Stimulated activated CD4-positive, alpha-beta T cell treated with anti-CD3 and anti-CD28 coated beads, Interleukin-4, amount 100 ng/mL, for 4 hours (primary cell): ENCODE measurements around the gene ZNF584.
"Not testable (repeated sequence)": the region's sequence is repeated elsewhere in the genome, so short reads cannot be mapped to it uniquely, and the experiment has no call there.

Experiments used
- DNase-seq, 2 experiments: peaks; one replicate each; pipeline ENCODE4 v3.0.0-alpha.2; 2020

Gene ZNF584

DNA sequence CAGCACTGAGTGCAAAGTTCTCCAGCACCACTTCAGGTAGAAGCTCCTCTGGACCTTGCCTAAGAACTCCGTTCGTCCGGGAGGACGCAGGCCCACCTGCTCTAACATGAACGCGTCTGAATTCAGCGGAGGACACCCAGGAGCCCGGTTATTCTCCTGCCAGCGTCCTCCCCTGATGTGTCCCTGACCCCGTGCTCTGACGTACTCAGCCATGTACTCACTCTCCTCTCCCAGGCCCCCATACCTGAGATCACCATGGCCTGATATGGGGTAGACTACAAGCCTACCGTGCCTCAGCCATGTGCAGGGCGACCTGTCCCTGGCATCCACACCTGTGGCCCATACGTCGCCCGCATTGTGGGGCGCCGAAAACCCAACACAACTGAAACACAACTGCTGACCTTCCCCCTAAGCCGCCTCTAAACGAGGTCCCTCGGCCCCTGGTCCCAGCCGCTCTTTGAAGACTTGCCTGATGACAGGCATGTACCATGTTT lies 744 bp upstream of the ZNF584 start:
- no peak for DNase-seq

DNA sequence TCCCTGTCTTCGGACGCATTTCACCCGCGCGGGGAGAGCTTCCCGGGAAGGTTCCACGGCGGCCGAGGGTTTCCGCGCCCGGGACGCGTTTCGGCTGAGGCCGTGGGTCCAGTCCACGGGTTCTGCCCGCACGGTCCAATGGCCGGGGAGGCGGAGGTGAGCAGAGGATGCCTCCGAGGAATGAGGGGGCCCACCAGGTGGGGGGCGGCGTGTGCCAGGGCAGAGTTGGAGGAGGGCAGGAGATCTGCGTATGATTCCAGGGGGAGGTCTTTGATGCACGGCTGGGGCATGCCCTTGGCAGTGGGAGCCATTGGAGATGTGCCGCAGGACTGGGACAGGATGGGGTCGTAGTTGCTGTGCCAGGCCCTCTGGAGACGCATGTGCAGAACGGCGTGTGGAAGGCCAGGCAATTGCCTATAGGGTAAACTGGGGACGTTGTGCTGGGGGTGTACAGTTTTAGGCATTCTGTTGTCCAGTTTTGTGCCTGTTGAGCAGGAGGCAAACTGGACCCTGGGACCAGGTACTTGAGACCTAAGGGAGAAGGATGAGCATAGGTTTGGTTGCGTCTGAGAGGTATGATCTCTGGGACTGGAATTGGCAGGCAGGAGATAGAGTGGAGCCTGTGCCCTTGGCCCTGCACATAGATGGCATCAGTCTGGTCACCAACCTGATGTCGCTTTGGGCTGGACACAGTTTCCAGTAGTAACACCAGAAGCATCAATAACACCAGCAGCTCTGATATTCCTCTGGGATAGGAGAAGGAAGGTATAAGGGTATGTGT lies 751 bp downstream of the ZNF584 start:
- peak in 1 of 2 experiments; percentile 27 for DNase-seq

DNA sequence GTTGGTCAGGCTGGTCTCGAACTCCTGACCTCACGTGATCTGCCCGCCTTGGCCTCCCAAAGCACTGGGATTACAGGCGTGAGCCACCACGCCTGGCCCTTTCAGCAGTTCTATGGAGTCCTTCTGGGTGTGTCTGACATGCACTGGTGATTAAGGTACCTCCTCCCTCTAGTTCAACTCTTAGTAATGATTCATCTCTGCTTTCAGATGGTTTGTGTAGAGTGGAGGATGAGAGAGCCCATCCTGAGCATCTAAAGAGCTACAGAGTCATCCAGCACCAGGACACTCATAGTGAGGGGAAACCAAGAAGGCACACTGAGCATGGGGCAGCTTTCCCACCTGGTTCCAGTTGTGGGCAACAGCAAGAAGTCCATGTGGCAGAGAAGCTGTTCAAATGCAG lies 8.2 kb downstream of the ZNF584 start:
- DNase-seq: no peak

DNA sequence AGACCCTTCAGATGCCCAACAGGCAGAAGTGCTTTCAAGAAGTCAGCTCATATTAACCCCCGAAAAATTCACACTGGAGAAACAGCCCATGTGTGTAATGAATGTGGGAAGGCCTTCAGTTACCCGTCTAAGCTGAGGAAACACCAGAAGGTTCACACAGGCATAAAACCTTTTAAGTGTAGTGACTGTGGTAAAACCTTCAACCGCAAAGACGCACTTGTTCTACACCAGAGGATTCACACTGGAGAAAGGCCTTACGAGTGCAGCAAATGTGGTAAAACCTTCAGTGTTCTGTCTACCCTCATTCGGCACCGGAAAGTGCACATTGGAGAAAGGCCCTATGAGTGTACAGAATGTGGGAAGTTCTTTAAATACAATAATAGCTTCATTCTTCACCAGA lies 8.6 kb downstream of the ZNF584 start:
- no peak for DNase-seq

DNA sequence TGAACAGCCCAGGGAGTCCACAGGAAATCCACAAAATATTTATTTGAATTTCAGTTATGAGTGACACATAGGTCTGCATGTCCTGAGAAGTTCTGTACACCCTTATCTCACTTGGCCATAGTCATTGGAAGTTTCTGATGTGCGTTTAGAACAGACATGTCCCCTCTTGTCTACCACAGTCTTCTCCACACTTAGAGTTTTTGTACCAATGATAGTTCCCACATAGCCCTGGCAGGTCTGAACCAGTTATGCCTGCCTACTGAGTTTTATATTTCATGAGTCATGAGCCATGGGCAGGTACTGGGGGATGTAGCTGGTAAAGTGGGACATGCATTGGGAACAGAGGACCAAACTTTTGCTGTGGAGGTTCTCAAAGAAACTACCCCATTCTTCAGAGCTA lies 20.2 kb downstream of the ZNF584 start:
- no peak for DNase-seq

DNA sequence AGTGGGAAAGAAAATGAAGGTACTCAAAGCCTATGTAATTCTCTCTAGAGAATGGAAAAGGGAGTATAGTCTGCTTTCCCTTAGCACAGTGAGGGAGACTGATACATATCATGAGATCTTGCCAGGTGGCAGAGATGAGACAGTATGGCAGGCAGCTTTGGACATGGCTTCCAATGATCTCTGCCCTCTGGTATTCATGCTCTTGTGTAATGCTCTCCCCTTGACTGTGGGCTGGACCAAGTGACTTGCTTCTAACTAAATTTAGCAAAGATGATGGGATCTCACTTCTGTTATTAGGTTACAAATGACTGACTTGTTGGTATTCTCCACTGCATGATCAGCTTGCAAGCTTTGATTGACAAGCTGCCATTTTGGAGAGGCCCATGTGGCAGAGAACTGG lies 21.3 kb downstream of the ZNF584 start:
- no peak for DNase-seq

DNA sequence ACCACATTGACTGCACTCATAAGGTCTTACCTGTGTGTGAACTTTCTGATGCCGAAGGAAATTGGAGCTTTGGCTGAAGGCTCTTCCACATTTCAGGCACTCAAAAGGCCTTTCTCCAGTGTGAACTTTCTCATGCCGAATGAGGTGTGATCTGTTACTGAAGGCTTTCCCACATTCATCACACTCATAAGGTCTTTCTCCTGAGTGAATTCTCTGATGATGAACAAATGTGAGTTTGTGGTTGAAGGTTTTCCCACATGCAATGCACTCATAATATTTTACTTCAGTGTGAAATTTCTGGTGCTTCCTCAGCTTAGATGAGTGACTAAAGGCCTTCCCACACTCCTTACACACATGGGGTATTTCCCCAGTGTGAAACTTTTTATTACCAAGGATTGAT lies 25.8 kb downstream of the ZNF584 start:
- no peak for DNase-seq

DNA sequence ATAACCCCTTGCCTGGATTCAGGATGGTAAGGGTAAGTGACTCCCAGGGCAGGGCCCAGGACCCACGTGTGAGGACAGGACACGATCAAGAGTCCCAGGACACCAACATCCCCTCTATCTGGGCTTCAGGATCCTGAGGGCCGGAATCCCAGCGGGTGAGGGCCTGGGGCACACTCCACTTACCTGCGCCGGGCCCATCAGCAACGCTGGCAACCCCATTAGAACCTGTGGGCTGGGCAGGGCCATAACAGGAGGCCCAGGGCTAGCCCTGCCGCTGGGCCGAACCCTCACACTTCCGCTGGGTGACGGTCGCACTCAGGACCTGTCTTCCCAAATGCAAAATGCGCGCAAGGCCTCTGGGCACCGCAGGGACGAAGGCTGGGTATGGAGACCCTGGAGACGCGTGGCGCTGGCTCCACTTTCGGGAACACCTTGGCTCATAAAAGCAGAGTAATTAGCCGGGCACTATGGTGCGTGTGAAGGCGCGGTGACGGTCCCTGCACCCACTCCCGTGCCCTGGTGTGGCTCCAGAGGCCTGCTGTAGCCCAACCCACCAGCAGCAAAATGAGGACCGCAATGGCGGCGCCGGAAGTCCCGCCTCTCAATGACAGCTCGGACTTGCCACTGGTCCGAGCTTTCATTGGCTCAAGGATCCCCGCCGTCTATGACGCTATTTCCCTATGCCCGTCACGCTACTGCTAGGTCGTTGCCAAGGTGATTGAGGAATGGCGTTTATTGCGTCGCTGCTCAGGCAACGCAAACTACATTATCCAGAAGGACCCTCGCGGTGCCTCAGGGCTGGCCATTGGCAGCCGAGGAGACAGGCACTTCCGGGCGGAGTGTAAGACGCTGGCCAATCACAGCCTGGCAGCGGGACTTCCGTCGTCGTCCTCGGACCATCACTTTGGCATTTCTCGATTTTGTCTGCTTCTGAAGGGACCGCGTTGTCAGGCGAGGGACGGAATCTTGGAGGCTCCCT lies 31.4 kb downstream of the ZNF584 start, which contains the start of gene ZNF132:
Gene ZNF132, minus strand, starts transcription at position 578 of the 979 bp plus-strand sequence. Its CDS starts 332 bp downstream, at position 246.
- DNase-seq: peak; percentile 86 to 97

DNA sequence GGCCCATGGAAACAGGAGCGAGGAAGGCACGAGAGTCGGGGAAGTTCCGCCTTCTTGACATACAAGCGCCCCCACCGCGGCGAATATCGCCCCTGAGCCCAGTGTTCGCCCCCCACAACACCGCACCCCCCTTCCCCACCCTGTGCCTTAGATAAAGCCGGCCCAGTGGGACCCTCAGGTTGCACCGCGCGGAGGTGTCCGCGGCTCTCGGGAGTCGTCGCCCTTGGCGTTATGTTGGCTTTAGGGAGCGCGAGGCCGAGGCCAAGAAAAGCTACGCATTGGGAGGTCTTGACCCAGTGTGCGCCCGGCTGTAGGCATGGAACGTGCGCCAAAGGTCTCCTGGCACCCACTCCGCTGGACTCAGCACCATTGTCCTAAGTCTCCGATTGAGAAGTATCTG lies 32.1 kb downstream of the ZNF584 start:
- DNase-seq: no peak

DNA sequence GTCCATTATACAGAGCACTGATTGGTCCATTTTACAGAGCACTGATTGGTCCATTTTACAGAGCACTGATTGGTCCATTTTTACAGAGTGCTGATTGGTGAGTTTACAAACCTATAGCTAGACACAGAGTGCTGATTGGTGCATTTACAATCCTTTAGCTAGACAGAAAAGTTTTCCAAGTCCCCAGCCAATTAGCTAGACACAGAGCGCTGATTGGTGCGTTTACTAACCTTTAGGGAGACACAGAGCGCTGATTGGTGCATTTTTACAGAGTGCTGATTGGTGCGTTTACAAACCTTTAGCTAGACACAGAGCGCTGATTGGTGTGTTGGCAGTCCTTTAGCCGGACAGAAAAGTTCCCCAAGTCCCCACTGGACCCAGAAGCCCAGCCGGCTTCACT lies 34.5 kb downstream of the ZNF584 start:
- DNase-seq: not testable (repeated sequence)

DNA sequence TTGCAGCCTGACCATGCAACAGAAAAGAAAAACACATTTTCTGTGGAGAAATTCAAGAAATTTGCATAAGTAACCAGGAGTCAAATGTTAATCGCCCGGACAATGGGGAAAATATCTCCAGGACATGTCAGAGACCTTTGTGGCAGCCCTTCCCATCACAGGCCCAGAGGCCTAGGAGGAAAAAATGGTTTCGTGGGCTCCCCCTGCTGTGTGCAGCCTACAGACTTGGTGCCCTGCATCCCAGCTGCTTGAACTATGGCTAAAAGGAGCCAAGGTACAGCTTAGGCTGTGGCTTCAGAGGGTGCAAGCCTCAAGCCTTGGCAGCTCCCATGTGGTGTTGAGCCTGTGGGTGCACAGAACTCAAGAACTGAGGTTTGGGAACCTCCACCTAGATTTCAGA lies 40.4 kb downstream of the ZNF584 start:
- DNase-seq: not testable (repeated sequence)

DNA sequence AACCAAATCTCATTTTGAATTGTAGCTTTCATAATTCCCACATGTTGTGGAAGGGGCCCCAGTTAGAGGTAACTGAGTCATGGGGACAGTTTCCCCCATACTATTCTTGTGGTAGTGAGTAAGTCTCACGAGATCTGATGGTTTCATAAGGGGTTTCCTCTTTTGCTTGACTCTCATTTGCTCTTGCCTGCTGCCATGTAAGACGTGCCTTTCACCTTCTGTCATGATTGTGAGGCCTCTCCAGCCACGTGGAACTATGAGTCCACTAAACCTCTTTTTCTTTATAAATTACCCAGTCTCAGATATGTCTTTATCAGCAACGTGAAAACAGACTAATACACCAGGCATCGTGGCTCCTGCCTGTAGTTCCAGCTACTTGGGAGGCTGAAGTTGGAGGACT lies 41.5 kb downstream of the ZNF584 start:
- DNase-seq: not testable (repeated sequence)

DNA sequence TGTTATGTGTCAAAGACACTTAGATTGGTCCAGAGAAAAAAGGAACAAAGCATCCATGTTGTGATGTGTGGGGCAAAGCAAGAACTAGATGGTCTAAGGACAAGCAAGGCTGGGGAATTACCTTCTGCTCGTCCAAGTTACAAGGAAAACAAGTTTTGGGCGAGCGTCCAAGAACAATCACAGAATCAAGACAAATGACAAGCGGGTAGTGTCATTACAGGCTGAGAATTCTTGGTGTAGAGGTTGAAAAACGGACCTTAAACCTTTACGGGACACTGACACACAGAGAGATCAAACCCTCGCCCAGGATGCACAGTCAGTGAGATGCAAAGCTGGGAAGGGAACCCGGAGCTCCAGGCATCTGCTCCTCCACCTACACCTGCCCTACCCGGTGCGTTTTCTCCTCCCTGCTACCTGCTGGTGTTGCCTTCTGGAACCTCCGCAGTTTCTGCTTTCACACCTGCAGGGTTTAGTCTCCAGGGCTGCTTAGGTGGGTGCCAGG lies 42.5 kb downstream of the ZNF584 start:
- DNase-seq: no peak

DNA sequence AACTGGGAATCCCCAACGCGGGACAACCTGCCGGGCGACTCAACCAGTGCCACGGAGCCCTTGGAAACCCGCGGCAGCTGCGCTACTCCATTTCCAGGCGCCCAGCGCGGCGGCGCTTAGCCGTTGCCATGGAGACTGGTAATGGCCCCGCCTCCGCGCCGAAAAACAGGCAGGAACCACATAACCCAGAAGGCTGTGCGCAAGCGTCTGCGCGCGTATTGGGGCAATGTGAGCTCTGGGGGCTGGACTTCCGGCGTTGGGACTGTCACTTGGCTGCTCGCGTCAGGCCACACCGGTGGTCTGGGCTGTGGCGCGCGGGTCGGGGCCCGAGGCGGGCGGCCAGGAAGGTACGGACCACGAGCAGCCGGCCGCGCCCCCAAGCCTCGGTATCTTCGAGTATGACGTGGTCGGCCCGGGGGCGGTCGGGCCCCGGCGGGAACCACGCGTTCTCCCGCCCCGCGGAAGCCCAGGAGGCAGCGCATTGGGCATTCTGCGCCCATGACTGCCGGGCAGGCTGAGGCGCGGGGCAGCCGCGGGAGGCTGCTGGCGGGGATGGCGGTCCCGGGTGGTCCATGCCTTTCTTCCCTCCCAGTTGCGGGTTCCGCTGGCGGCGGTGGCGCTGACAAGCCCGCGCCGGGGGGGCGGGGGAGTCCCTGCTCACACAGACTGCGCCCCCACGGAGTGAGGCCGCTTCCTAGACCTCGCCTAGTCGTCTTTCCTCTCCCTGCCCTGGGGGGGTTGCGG lies 43.1 kb downstream of the ZNF584 start, which contains the start of gene ZNF324B:
Gene ZNF324B, plus strand, starts transcription at position 265 of the 744 bp plus-strand sequence. CDS start 2,080 bp downstream, outside the sequence.
- peak; percentile 95 to 96 for DNase-seq

DNA sequence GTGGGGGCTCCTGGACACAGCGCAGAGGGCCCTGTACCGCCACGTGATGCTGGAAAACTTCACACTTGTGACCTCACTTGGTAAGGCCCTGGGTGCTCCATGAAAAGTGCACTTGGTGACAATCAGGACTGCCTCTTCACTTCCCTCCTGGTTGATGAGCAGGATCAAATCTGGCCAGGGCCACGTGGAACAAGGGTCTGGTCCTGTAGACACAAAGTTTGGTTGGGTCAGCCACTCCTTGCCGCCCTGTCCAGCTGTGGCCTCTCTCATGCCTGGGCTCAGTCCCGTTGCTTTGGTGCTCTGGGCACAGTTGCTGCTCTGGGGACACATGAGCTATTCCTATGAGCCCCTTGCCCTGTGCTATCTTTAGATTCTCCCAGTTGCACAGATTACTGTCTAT lies 45.3 kb downstream of the ZNF584 start:
- DNase-seq: no peak

DNA sequence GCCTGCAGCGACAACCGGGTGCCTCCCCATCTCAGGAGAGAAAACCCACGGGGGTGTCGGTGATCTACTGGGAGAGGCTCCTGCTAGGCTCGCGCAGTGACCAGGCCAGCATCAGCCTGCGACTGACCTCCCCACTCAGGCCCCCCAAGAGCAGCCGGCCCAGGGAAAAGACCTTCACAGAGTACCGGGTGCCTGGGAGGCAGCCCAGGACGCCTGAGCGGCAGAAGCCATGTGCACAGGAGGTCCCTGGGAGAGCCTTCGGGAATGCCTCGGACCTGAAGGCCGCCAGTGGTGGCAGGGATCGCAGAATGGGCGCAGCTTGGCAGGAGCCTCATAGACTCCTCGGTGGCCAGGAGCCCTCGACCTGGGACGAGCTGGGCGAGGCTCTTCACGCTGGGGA lies 46.9 kb downstream of the ZNF584 start:
- no peak for DNase-seq

DNA sequence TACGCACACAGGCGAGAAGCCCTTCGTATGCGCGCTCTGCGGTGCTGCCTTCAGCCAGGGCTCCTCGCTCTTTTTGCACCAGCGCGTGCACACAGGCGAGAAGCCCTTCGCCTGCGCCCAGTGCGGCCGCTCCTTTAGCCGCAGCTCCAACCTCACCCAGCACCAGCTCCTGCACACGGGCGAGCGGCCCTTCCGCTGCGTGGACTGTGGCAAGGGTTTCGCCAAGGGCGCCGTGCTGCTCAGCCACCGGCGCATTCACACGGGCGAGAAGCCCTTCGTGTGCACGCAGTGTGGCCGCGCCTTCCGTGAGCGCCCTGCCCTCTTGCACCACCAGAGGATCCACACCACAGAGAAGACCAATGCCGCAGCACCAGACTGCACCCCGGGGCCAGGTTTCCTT lies 47.7 kb downstream of the ZNF584 start:
- no peak for DNase-seq

DNA sequence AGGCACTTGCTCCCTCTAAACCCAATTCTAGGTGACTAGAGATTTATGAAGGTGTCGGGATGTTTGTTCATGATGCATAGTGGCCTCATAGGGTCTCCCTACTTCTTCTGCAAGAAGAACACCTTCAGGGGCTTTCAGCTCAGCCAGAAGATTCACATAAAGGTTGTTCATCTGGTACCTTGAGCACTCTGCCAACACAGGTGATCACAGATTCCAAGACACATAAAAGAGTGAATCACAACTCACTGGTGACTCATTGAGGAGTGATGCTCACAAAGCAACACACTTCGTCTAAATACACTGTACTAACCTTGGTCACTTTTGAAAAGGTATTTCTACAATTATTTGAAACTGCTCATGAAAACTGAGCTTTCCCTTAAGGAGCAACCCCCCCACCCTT lies 51.6 kb downstream of the ZNF584 start:
- DNase-seq: no peak

DNA sequence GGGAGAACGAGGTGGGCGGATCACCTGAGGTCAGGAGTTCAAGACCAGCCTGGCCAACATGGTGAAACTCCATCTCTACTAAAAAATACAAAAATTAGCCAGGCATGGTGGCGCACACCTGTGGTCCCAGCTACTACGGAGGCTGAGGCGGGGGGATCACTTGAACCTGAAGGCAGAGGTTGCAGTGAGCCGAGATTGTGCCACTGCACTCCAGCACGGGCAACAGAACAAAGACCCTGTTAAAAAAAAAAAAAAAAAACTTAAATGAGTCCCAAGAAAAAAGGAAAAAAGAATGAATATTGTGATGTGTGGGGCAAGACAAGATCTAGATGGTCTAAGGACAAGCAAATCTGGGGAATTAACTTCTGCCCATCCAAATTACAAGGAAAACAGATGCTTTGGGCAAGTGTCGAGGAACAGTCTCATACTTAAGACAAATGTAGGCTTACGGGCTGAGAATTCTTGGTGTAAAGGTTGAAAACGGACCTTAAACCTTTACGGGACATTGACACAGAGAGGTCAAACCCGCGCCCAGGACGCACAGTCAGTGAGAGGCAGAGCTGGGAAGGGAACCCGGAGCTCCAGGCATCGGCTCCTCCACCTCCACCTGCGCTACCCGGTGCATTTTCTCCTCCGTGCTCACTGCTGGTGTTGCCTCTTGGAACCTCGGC lies 57.8 kb downstream of the ZNF584 start:
- DNase-seq: no peak

DNA sequence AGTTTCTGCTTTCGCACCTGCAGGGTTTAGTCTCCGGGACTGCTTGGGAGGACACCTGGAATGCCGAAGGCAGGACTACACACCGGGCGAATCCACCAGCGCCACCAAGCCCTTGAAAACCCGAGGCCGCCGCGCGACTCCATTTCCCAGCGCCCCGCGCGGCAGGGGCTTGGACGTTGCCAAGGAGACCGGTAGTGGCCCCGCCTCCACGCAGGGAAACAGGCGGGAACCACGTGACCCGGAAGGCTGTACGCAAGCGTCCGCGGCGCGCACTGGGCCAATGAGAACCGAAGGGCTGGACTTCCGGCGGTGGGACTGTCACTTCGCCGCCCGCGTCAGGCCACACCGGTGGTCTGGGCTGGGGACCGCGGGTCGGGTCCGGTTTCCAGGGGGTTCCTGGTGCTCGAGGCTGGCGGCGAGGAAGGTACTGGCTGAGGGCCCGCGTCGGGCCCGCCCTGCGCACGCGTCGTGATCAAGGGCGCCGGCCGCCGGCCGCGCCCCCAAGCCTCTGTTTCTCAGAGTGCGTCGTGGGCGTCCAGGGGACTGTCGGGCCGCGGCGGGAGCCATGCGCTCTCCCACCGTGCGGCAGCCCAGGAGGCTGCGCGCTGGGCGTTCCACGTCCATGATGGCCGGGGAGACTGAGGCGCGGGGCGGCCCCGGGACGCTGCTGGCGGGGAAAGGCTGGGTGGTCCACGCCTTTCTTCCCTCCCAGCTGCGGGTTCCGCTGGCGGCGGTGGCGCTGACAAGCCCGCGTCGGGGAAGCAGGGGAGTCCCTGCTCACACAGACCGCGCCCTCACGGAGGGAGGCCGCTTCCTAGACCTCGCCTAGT lies 58.5 kb downstream of the ZNF584 start, which contains the start of gene ZNF324:
Gene ZNF324, plus strand, starts transcription at position 321 of the 830 bp plus-strand sequence. CDS start 2,106 bp downstream, outside the sequence.
- peak; percentile 96 to 97 for DNase-seq
